ENCODE data around the gene MIXL1.

Gene MIXL1

DNA sequence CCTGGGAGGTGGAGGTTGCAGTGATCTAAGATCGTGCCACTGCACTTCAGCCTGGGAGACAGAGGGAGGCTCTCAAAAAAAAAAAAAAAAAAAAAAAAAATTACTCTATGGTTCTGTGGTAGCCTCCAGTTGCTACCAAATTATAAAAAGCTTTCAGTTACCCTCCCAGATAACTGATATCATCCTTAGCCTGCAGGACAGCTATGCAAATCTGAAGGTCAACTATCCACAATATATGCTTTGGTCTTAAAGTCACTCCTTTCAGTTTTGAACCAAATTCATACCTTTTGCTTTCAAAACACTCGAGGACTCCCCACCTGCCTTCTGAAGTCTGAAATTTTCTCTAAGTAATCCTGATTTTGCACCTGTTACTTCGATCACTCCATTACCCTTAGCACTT lies 3.1 kb downstream of the MIXL1 start:
- TF ChIP-seq, protein P1, sequence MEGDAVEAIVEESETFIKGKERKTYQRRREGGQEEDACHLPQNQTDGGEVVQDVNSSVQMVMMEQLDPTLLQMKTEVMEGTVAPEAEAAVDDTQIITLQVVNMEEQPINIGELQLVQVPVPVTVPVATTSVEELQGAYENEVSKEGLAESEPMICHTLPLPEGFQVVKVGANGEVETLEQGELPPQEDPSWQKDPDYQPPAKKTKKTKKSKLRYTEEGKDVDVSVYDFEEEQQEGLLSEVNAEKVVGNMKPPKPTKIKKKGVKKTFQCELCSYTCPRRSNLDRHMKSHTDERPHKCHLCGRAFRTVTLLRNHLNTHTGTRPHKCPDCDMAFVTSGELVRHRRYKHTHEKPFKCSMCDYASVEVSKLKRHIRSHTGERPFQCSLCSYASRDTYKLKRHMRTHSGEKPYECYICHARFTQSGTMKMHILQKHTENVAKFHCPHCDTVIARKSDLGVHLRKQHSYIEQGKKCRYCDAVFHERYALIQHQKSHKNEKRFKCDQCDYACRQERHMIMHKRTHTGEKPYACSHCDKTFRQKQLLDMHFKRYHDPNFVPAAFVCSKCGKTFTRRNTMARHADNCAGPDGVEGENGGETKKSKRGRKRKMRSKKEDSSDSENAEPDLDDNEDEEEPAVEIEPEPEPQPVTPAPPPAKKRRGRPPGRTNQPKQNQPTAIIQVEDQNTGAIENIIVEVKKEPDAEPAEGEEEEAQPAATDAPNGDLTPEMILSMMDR (conservative IDR thresholded peaks at IDR 0.05; ENCODE audit: low read depth, low read length), result no peak
- no peak overlapping the region for H3K4me3 ChIP-seq (ENCODE audit: low read depth, low read length)
- no peak for DNase-seq (ENCODE audit: low read depth)

DNA sequence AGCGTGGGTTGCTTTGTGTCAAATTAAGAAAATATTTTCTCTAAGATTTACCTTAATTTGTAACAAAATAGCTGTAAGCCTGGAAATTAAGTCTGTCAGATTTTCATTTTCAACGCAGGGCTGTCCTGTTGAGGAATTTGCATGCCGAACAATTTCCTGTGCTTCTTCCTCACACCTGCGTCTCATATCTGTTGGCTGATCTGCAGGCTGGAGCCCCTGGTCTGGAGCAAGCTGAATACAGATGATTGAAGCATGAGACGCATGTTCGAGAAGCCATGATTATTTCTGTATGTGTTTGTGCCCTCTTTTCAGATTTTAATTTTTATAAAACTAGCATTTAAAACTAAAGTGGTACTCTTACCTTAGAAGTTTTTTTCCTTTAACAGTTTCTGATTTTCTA lies 9.8 kb downstream of the MIXL1 start:
- no peak overlapping the region for H3K4me3 ChIP-seq (ENCODE audit: low read depth, low read length)
- TF ChIP-seq, protein P1 (conservative IDR thresholded peaks at IDR 0.05; ENCODE audit: low read depth, low read length), result no peak
- DNase-seq (ENCODE audit: low read depth), result no peak

DNA sequence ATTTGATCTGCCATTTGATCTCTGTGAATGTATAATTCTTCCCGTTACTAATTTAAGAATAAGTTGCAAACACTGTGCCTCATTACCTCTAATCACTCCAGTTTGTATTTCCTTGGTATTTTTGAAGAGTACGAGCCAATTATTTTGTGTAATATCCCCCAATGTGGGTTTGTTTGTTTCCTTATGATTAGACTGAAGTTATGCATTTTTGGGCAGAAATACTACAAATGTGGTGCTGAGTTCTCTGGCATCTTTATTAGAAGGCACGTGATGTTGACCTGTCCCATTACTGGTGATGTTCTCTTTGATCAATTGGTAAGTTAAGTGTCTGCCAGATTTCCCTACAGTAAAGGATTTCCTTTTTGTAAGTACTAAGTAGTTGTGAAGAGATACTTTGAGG lies 10.3 kb downstream of the MIXL1 start:
- no peak for DNase-seq (ENCODE audit: low read depth)
- H3K4me3 ChIP-seq (ENCODE audit: low read depth, low read length), result no peak overlapping the region
- TF ChIP-seq, protein P1 (conservative IDR thresholded peaks at IDR 0.05; ENCODE audit: low read depth, low read length), result no peak

GRCh38 chr1:226236826-226237225 lies 13.4 kb downstream of the MIXL1 start:
- no peak overlapping the region for H3K4me3 ChIP-seq (ENCODE audit: low read depth, low read length)
- TF ChIP-seq, protein P1 (conservative IDR thresholded peaks at IDR 0.05; ENCODE audit: low read depth, low read length), result no peak
- DNase-seq (ENCODE audit: low read depth), result no peak

GRCh38 chr1:226239421-226239820 lies 16.0 kb downstream of the MIXL1 start:
- H3K4me3 ChIP-seq (ENCODE audit: low read depth, low read length), result no peak overlapping the region
- DNase-seq (ENCODE audit: low read depth), result no peak
- TF ChIP-seq, protein P1 (conservative IDR thresholded peaks at IDR 0.05; ENCODE audit: low read depth, low read length), result no peak

GRCh38 chr1:226248091-226248490 lies 24.6 kb downstream of the MIXL1 start:
- TF ChIP-seq, protein P1 (conservative IDR thresholded peaks at IDR 0.05; ENCODE audit: low read depth, low read length), result no peak
- no peak overlapping the region for H3K4me3 ChIP-seq (ENCODE audit: low read depth, low read length)
- DNase-seq (ENCODE audit: low read depth), result peak; percentile 77

- DNase-seq (ENCODE audit: low read depth), result no peak
- H3K4me3 ChIP-seq (ENCODE audit: low read depth, low read length), result no peak overlapping the region
- TF ChIP-seq, protein P1 (conservative IDR thresholded peaks at IDR 0.05; ENCODE audit: low read depth, low read length), result no peak
Observed at GRCh38 chr1:226248796-226249195, 25.3 kb downstream of the MIXL1 start.

Measured in choroid plexus epithelial cell (primary cell).